ENCODE results near the gene SPINK8. TPM values are rescaled to one million over a fixed set of nuclear protein-coding genes. Genes with fewer than 3 reads are reported as not detected.

Gene SPINK8
- not detected in 2 replicates for total RNA-seq

DNA sequence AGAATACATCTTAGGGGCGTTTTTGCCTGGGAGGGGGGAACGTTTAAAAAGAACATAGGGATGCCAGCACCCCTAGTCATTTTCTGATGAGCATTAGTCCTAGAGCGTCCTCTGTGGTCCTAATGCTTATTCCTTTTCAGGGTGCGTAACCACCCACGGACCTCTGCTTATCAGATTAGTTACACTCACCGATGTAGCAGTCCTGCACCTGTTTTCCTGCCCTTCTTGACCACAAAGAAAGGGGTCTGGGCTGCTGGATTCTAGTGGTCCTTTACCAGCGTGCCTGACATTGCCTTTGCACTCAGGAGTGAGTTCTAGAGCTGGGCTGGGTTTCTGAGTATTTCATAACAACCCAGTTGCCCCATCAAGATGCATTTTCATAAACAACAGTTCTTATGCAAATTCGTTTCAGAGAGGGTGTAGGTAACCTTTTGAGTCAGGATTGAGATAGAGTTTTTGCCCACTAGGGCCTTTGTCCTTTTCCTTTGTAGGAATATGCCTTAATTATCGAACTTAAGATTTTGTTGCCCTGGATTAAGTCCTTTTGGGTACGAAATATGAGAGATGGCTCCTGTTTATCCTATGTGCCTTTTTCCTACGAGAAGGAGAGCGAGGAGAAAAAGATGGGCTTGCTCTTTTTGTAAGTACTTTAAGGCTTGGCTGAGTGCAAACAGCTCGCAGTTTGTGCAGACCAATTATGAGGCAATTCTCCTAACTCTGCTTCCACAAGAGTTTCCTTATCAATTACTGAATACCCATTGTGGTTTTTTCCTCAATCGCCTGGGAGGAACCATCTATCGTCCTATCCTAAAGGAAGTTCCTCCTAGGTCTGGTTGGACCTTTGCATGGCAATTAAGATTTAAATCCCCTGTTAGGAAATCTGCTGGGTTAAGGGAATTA is at the start of gene SPINK8:
Gene SPINK8 (minus strand): TSS at position 316 of the 900 bp plus-strand sequence. CDS start 5,320 bp downstream, outside the sequence.

DNA sequence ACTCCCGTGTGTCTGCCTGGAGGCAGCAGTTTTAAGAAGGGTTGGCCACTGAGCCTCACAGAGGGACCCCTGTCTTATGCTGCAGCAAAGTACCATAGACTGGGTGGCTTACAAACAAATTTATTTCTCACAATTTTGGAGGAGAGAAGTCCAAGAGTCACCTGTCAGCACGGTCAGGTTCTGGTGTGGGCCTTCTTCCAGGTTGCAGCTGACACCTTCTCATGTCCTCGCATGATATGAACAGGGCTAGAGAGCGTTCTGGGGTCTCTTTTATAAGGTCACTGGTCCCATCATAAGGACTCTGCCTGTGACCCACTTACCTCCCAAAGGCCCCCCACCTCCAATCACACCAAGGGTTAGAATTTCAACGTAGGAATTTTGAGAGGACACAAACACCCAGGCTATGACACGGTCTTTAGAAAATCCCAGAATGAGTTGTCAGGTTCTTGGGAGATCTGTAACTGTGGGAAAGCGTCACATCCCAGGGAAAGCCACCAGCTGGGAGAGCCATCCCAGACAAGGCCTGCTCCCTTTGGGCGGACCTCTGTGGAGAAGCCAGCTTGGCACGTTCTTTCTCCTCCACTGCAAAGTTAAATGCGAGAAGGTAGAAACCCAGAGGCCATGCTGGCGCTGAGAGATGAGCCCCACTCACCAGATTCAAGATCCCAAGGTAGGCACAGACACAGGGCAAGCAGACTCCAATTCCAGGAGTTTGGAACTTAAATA is 38.4 kb upstream of the SPINK8 start, which contains the start of gene FBXW12:
Gene FBXW12 (plus strand): TSS at position 569 of the 726 bp plus-strand sequence. CDS start 549 bp downstream, outside the sequence.

DNA sequence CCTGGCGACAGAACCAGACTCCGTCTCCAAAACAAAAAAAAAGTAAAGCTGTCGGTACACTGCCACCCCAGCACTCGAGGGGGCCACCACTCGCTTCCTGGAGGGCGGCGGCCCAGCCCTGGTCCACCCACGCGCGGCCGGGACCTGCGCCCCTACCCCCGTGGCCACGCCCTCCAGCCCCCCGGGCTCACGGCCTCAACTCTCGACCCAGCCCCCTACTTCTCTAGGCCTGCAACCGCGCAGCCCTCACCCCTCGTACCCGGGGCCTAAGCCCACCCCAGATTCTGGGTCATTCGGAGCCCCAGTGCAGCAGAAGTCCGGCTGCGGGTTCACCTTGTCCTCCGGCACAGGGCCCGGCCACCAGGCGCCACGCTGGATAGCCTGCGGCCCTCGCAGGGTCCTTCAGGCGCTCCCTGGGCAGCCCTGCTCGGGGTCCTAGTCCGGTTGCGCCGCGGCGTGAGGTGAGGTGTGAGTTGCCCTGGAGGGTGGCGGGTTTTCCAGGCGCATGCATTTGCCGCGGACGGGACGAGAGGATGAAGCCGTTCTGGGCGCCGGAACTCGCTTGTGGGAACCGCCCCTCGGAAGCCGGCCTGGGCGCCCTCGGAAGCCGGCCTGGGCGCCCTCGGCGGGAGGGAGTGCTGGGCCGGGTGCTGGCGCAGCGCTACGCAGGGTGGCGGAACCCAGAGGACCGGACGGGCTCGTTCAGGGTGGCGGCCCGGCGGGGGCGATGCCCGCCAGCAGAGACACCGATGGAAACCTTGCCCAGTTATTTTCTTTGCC is 32.3 kb downstream of the SPINK8 start, which contains the start of gene NME6:
Gene NME6 (minus strand): TSS at position 348 of the 780 bp plus-strand sequence.

Other genes with a start within 250 kb of the SPINK8 start
- gene CDC25A, start 145.2 kb downstream of the SPINK8 start, total RNA-seq, result 3.8 and 4.3 TPM in 2 replicates
- 27.3 TPM in 1 of 2 replicates, not detected in the other for gene CAMP, start 110.2 kb downstream of the SPINK8 start, total RNA-seq
- 1.7 and 3.0 TPM in 2 replicates for gene ZNF589, start 92.6 kb downstream of the SPINK8 start, total RNA-seq
- 35.4 and 49.4 TPM in 2 replicates for gene NME6, start 32.3 kb downstream of the SPINK8 start, total RNA-seq
- not detected in 2 replicates for gene FBXW12, start 38.6 kb upstream of the SPINK8 start, total RNA-seq
- gene PLXNB1, start 96.4 kb upstream of the SPINK8 start, total RNA-seq, result 74.7 and 103 TPM in 2 replicates
- gene CCDC51, start 106.5 kb upstream of the SPINK8 start, total RNA-seq, result 38.1 and 86.5 TPM in 2 replicates
- 153 and 213 TPM in 2 replicates for gene TMA7, start 106.6 kb upstream of the SPINK8 start, total RNA-seq
- gene ATRIP, start 113.1 kb upstream of the SPINK8 start, total RNA-seq, result 3.4 and 7.0 TPM in 2 replicates
- 86.5 and 110 TPM in 2 replicates for gene SHISA5, start 170.5 kb upstream of the SPINK8 start, total RNA-seq
- gene PFKFB4, start 223.1 kb upstream of the SPINK8 start, total RNA-seq, result 9.6 and 35.9 TPM in 2 replicates
- gene UCN2, start 230.1 kb upstream of the SPINK8 start, total RNA-seq, result 6.0 and 8.5 TPM in 2 replicates